ENCODE measurements around the gene HSF5.

HSF5 gene

DNA sequence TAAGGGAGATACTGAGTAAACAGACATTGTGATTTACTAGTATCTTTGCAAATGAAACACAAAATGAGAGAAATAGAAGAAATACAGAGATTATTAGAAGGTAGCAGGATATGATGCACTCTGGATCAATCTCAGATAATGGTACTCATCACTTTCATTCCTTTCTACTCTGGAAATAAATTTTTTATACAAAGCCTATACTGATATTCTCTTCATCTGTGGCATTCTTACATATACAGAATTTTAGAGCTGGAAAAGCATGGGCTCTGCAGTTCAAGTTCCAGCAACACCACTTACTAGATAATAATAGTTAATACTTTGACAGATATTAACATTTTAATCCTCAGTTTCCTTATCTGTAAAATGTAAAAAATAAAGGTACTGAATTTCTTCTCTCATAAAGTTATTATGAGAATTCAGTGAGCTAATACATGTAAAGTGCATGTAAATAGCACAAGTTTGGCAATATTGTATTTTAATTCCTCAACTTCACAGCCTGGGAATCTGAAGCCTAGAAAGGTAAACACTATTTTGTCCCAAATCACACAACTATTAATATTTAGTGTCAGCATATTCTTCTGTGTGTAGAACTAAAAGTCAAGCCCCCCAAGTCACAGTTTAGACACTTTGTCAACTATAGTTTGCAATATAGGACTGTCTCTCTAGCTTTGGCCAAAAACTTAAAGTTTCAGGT is 77.3 kb downstream of the HSF5 start:
- DNase-seq (ENCODE audit: low read depth) = no peak
- no peak overlapping the region for H3K4me3 ChIP-seq (replicated peaks; ENCODE audit: low read depth, low read length)
- TF ChIP-seq, protein P1, sequence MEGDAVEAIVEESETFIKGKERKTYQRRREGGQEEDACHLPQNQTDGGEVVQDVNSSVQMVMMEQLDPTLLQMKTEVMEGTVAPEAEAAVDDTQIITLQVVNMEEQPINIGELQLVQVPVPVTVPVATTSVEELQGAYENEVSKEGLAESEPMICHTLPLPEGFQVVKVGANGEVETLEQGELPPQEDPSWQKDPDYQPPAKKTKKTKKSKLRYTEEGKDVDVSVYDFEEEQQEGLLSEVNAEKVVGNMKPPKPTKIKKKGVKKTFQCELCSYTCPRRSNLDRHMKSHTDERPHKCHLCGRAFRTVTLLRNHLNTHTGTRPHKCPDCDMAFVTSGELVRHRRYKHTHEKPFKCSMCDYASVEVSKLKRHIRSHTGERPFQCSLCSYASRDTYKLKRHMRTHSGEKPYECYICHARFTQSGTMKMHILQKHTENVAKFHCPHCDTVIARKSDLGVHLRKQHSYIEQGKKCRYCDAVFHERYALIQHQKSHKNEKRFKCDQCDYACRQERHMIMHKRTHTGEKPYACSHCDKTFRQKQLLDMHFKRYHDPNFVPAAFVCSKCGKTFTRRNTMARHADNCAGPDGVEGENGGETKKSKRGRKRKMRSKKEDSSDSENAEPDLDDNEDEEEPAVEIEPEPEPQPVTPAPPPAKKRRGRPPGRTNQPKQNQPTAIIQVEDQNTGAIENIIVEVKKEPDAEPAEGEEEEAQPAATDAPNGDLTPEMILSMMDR (IDR thresholded peaks at IDR 0.05; ENCODE audit: low read length, missing control alignments) = no peak

DNA sequence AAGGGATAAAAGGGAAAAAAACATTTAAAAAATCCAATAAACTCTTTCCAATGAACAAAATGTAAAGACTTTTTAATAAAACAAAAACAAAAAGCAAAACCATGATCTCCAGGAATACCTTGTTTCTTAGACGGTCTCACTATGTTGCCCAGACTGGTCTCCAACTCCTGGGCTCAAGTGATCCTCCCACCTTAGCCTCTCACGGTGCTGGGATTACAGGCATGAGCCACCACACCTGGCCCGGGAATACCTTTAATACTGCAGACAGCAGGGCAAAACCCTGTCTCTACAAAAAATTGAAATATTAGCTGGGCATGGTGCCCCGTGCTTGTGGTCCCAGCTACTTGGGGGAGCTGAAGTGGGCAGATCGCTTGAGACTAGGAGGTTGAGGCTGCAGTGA is 78.8 kb downstream of the HSF5 start:
- TF ChIP-seq, protein P1 (IDR thresholded peaks at IDR 0.05; ENCODE audit: low read length, missing control alignments) = no peak
- no peak overlapping the region for H3K4me3 ChIP-seq (replicated peaks; ENCODE audit: low read depth, low read length)
- no peak for DNase-seq (ENCODE audit: low read depth)

GRCh38 chr17:58403311-58403710 is 84.9 kb downstream of the HSF5 start:
- no peak overlapping the region for H3K4me3 ChIP-seq (replicated peaks; ENCODE audit: low read depth, low read length)
- DNase-seq (ENCODE audit: low read depth) = no peak
- TF ChIP-seq, protein P1 (IDR thresholded peaks at IDR 0.05; ENCODE audit: low read length, missing control alignments) = no peak

DNA sequence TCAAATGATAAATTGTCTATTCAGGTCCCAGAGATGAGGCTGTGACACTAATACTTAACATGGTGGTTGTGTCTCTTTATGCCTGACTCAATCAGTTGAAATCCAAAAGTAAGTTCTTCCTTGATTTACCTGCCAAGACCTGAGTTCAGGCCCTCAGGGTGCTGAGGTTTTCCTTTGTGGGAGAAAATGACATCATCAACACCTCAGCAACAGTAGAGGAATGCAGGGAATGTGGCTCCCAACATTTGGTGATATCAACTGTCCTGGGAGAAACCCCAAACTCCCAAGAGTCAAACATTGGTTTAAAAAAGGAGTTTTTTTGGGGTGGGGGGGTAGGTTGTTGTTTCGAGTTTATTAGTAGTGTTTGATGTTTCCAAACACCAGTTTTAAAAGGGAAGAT is 85.5 kb downstream of the HSF5 start:
- TF ChIP-seq, protein P1 (IDR thresholded peaks at IDR 0.05; ENCODE audit: low read length, missing control alignments) = no peak
- peak; percentile 63 for DNase-seq (ENCODE audit: low read depth)
- no peak overlapping the region for H3K4me3 ChIP-seq (replicated peaks; ENCODE audit: low read depth, low read length)

GRCh38 chr17:58402047-58402446 is 86.2 kb downstream of the HSF5 start:
- DNase-seq (ENCODE audit: low read depth) = peak; percentile 57
- no peak overlapping the region for H3K4me3 ChIP-seq (replicated peaks; ENCODE audit: low read depth, low read length)
- TF ChIP-seq, protein P1 (IDR thresholded peaks at IDR 0.05; ENCODE audit: low read length, missing control alignments) = no peak

DNA sequence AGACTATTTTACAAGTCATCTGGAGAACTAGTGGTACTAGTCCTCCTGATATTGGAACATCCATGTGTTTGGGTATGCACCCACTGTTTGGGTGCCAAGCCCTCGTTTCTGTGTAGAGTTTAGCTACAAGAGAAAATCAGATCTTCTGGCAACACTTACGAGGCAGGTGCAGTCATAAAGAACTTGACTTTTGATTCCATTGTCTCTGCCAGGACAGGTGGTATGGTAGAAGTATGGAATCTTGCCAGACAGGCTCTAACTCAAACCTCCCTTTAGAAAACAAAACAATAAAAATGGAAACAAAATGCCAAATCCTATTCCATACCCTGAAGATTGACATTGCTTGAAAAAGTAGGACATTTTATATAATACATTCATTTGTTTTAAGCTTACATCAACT is 86.9 kb downstream of the HSF5 start:
- no peak for DNase-seq (ENCODE audit: low read depth)
- no peak overlapping the region for H3K4me3 ChIP-seq (replicated peaks; ENCODE audit: low read depth, low read length)
- TF ChIP-seq, protein P1 (IDR thresholded peaks at IDR 0.05; ENCODE audit: low read length, missing control alignments) = no peak

DNA sequence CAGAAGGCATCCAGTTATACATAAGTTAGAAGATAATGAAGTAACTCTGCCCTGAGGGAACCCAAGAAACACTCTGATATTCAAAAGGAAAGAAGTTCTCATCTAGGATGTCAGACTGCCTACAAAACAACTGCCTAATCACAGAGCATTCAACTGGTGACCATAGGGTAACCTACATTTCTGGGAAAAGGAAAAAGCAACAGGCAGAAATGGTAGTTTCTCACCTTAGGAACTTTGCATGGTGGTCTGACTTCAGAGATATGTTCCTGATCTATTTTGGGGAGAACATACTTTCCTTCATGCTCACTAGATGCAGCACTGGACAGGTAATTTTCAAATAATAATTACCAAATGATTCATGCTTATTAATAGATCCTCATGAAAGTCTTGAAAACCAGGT is 87.4 kb downstream of the HSF5 start:
- TF ChIP-seq, protein P1 (IDR thresholded peaks at IDR 0.05; ENCODE audit: low read length, missing control alignments) = no peak
- no peak overlapping the region for H3K4me3 ChIP-seq (replicated peaks; ENCODE audit: low read depth, low read length)
- DNase-seq (ENCODE audit: low read depth) = no peak
